DOHH2 (cell line): ENCODE data around the gene TGFBR3.

ENCODE experiments used
- EZH2phosphoT487 ChIP-seq: fragments of 200-600 bp; sonication (generic); IDR thresholded peaks from 2 replicates; pipeline ENCODE4 v1.6.1; 2017; ENCODE audit warnings: borderline replicate concordance, mild to moderate bottlenecking, antibody characterized with exemption, low read length, moderate library complexity, mixed read lengths
- TF ChIP-seq, protein P1 (sequence below): fragments of 200-600 bp; sonication (generic); IDR thresholded peaks from one replicate; pipeline ENCODE4 v1.5.1; 2014; ENCODE audit warnings: antibody characterized with exemption, mild to moderate bottlenecking, low read depth, low read length; ENCODE audit not compliant: poor library complexity, severe bottlenecking

DNA sequence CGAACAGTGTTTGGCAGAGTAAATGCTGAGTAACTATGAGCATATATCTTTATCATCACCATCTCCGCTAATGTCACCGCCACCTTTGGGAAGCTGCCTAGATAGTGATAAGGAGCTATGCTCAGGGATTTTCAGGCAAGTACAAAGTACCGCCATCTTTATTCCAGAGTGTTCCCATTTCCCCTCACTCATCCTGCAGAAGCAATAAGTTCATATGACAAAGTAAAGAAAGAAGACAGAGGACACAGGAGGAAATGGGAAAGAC, 89.6 kb downstream of the TGFBR3 start:
- TF ChIP-seq, protein P1, sequence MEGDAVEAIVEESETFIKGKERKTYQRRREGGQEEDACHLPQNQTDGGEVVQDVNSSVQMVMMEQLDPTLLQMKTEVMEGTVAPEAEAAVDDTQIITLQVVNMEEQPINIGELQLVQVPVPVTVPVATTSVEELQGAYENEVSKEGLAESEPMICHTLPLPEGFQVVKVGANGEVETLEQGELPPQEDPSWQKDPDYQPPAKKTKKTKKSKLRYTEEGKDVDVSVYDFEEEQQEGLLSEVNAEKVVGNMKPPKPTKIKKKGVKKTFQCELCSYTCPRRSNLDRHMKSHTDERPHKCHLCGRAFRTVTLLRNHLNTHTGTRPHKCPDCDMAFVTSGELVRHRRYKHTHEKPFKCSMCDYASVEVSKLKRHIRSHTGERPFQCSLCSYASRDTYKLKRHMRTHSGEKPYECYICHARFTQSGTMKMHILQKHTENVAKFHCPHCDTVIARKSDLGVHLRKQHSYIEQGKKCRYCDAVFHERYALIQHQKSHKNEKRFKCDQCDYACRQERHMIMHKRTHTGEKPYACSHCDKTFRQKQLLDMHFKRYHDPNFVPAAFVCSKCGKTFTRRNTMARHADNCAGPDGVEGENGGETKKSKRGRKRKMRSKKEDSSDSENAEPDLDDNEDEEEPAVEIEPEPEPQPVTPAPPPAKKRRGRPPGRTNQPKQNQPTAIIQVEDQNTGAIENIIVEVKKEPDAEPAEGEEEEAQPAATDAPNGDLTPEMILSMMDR: no peak
- TF ChIP-seq EZH2phosphoT487: no peak
